Sigmoid colon (tissue), 7 donors: ENCODE measurements around the gene ADH7. TPM values are rescaled to one million over a fixed set of nuclear protein-coding genes. Genes with fewer than 3 reads are reported as not detected.

Experiments used
- DNase-seq: peaks from one replicate; pipeline ENCODE4 v3.0.0-alpha.2; 2019
- H3K27ac ChIP-seq, 4 donors: fragments of 200-600 bp; sonication (generic); one replicate each; pipeline ENCODE4 v1.5.1; 2016 to 2019; ENCODE audit warnings: mild to moderate bottlenecking in 1 of 4
- H3K27me3 ChIP-seq, 3 donors: fragments of 200-600 bp; sonication (generic); one replicate each; pipeline ENCODE4 v1.5.1; 2019; ENCODE audit warnings: mild to moderate bottlenecking in 1 of 3
- H3K36me3 ChIP-seq, 4 donors: fragments of 200-600 bp; sonication (generic); one replicate each; pipeline ENCODE4 v1.5.1; 2016 to 2019
- H3K4me1 ChIP-seq, 4 donors: fragments of 200-600 bp; sonication (generic); one replicate each; pipeline ENCODE4 v1.5.1; 2017 to 2019
- H3K4me3 ChIP-seq, 4 donors: fragments of 200-600 bp; sonication (generic); one replicate each; pipeline ENCODE4 v1.5.1; 2017 to 2019; ENCODE audit warnings: mild to moderate bottlenecking in 2 of 4, moderate library complexity in 1 of 4
- H3K9me3 ChIP-seq, 4 donors: fragments of 200-600 bp in 3 of 4; sonication (generic) in 3 of 4; one replicate each; pipeline versions ENCODE4 v1.5.1 to v1.6.1; 2013 to 2019
- EP300 ChIP-seq, 4 donors: sonication (generic); formaldehyde crosslinking; IDR thresholded peaks; one replicate each; pipeline ENCODE4 v1.6.1; 2017; ENCODE audit warnings: antibody characterized with exemption in 4 of 4
- POLR2A ChIP-seq, 2 donors: fragments of 450-650 bp; IDR thresholded peaks; one replicate each; pipeline ENCODE4 v1.6.1; 2016; ENCODE audit warnings: antibody characterized with exemption in 2 of 2, mild to moderate bottlenecking in 2 of 2, moderate library complexity in 2 of 2
- POLR2AphosphoS5 ChIP-seq, 4 donors: sonication (generic); formaldehyde crosslinking; IDR thresholded peaks; one replicate each; pipeline ENCODE4 v1.6.1; 2017; ENCODE audit warnings: antibody characterized with exemption in 4 of 4
- WGBS, 2 donors: extraction: QIAGEN DNeasy Blood & Tissue Kit; methylation state at CpG; one replicate each; pipeline ENCODE4 v1.1.7; 2013; 5-methylcytosine and 5-hydroxymethylcytosine counted together
- intact Hi-C: fragments of 100-400 bp; cut with DNase I; formaldehyde crosslinking; loops from one replicate; pipeline ENCODE4 v1.15.1; 2023
- polyA plus RNA-seq, 3 donors: library from polyadenylated mRNA; stranded (reverse); fragments of 200-250 nt; gene quantifications; one replicate each; pipeline ENCODE4 v1.2.3, GENCODE V29; 2013
- total RNA-seq, 4 donors: library from RNA; depleted of rRNA; stranded (reverse); fragments of >200 nt; gene quantifications; one replicate each; pipeline ENCODE4 v1.1.0, GENCODE V29; 2016
- TF ChIP-seq, protein P1 (sequence below), 4 experiments: fragments of 450-650 bp in 3 of 4; fragments of 200-600 bp in 1 of 4; IDR thresholded peaks; one replicate each; pipeline ENCODE4 v1.5.1; 2016 to 2019; ENCODE audit warnings: antibody characterized with exemption in 4 of 4, mild to moderate bottlenecking in 3 of 4, moderate library complexity in 2 of 4
- donor health status: healthy with polysubstance abuse.
- donor health status: Bipolar disorder and iron deficiency.
- donor health status: healthy.

Gene ADH7
- total and polyA plus RNA-seq, 7 donors, result 0.03 to 0.60 TPM; not detected in 5

DNA sequence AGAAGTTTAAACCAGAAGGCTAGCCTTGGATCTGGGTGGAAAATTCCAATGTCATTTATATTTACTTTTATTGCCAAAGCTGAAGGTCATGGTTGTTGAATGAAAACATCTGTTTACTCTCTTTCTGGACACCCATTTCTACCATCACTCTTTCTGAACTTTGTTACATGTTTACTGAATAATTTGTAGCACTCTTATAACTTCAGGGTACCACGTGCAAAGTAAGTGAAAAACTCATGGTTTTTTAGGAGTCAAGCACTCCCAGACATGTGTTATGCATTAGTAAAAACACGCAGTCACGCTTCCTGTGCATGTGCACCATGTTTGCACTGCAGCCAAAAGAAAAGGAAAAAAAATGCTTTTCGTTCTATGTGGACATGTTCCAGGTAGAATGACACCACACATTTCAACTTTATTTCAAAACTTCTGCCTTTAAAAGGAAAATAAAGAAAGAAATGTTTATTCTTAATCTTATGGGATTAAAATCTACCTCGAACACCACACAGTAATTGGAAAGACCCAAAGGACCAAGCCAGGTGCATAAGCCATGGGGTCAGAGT lies 51.2 kb downstream of the ADH7 start:
- TF ChIP-seq POLR2A (IDR thresholded peaks at IDR 0.05) (no peak), POLR2AphosphoS5 (IDR thresholded peaks at IDR 0.05) (peak in 3 of 4 donors; percentile 73 to 84 (median 78)), EP300 (IDR thresholded peaks at IDR 0.05) (peak; percentile 18 to 59 (median 38))
- TF ChIP-seq, protein P1, sequence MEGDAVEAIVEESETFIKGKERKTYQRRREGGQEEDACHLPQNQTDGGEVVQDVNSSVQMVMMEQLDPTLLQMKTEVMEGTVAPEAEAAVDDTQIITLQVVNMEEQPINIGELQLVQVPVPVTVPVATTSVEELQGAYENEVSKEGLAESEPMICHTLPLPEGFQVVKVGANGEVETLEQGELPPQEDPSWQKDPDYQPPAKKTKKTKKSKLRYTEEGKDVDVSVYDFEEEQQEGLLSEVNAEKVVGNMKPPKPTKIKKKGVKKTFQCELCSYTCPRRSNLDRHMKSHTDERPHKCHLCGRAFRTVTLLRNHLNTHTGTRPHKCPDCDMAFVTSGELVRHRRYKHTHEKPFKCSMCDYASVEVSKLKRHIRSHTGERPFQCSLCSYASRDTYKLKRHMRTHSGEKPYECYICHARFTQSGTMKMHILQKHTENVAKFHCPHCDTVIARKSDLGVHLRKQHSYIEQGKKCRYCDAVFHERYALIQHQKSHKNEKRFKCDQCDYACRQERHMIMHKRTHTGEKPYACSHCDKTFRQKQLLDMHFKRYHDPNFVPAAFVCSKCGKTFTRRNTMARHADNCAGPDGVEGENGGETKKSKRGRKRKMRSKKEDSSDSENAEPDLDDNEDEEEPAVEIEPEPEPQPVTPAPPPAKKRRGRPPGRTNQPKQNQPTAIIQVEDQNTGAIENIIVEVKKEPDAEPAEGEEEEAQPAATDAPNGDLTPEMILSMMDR (IDR thresholded peaks at IDR 0.05), result no peak
- H3K36me3 ChIP-seq, result no peaks in the 10 kb centered on the region
- peak; percentile 84 for DNase-seq
- H3K27ac ChIP-seq, result peak overlapping the region; percentile 71 to 81 (median 75)
- intact Hi-C loops, result loop anchor here (5.0 kb wide), 1 partner anchor 57 kb away; no protein-coding TSS in a partner anchor
- H3K4me3 ChIP-seq, result no peak overlapping the region
- H3K27me3 ChIP-seq, result no peaks in the 10 kb centered on the region
- H3K4me1 ChIP-seq, result peaks cover 0 to 39% (median 27%) of the 10 kb centered on the region in 4 donors
- no peaks in the 10 kb centered on the region for H3K9me3 ChIP-seq
- 45 to 78% methylated on average over 5 of the region's 5 CpGs for WGBS, 2 donors

DNA sequence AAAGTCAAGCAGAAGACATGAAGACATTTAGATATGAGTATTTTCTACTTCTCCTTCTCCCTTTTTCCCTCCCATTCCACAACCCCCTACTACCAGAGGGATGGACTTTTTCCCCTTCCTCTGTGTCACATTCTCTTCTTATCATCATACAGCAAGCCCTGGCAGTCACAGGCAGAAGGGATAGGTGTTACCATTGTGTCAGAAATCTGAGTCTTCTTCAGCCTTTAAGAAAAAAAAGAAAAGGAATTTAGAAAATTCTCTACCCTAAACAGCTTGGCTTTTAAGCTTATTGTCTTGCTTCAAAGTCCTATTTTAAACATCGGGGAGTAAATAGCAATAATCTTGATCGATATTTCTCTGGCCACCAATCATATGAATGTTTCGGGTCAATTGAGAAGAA lies 51.7 kb downstream of the ADH7 start:
- H3K4me3 ChIP-seq, result no peak overlapping the region
- H3K27me3 ChIP-seq, result no peaks in the 10 kb centered on the region
- no peaks in the 10 kb centered on the region for H3K36me3 ChIP-seq
- peak overlapping the region; percentile 71 to 81 (median 75) for H3K27ac ChIP-seq
- no peak for DNase-seq
- peaks cover 0 to 39% (median 27%) of the 10 kb centered on the region in 4 donors for H3K4me1 ChIP-seq
- intact Hi-C loops, result loop anchor here (5.0 kb wide), 1 partner anchor 56 kb away; no protein-coding TSS in a partner anchor
- no peaks in the 10 kb centered on the region for H3K9me3 ChIP-seq
- TF ChIP-seq EP300 (IDR thresholded peaks at IDR 0.05) (no peak), POLR2A (IDR thresholded peaks at IDR 0.05) (no peak), POLR2AphosphoS5 (IDR thresholded peaks at IDR 0.05) (no peak)
- TF ChIP-seq, protein P1 (IDR thresholded peaks at IDR 0.05), result no peak
- 73 to 87% methylated on average over 3 of the region's 3 CpGs for WGBS, 2 donors

DNA sequence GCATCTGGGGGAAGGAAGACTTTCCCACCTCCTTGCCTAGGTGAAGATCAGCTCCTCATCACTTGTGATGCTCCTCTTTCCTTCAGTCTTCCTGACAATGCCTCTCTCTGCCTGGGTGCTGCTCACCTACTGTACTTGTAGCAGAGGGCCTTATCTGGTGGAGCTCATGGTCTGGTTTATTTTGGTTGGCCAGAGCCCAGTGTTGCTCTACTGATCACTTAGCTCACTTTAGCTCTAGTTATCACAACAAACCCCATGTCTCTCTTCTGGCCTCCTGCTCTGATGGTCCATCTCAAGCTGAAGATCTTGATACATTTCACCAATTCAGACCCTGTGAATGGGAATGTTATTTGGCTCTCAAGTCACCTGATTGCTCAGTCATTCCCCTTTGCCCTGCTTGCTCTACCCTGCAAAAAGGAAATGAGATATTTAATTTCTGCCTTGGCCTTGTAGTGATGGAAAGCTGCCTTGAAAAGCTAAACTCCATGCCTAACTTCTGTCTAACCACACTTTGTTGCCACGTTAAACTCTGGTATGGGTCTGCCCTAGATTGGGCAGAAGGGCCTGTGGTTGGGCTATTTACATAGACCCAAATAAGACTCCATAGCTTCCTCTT lies 52.3 kb downstream of the ADH7 start:
- intact Hi-C loops, result loop anchor here (5.0 kb wide), 1 partner anchor 56 kb away; no protein-coding TSS in a partner anchor
- 57 to 67% methylated on average over 1 of the region's 1 CpG for WGBS, 2 donors
- TF ChIP-seq POLR2A (IDR thresholded peaks at IDR 0.05), result no peak
- TF ChIP-seq, protein P1 (IDR thresholded peaks at IDR 0.05), result no peak
- no peak for TF ChIP-seq EP300 (IDR thresholded peaks at IDR 0.05)
- TF ChIP-seq POLR2AphosphoS5 (IDR thresholded peaks at IDR 0.05), result no peak
- DNase-seq, result no peak
- Histone ChIP-seq H3K9me3 (no peaks in the 10 kb centered on the region), H3K4me1 (peaks cover 0 to 39% (median 27%) of the 10 kb centered on the region in 4 donors), H3K27ac (peak overlapping the region; percentile 71 to 81 (median 75)), H3K36me3 (no peaks in the 10 kb centered on the region), H3K27me3 (no peaks in the 10 kb centered on the region), H3K4me3 (no peak overlapping the region)

DNA sequence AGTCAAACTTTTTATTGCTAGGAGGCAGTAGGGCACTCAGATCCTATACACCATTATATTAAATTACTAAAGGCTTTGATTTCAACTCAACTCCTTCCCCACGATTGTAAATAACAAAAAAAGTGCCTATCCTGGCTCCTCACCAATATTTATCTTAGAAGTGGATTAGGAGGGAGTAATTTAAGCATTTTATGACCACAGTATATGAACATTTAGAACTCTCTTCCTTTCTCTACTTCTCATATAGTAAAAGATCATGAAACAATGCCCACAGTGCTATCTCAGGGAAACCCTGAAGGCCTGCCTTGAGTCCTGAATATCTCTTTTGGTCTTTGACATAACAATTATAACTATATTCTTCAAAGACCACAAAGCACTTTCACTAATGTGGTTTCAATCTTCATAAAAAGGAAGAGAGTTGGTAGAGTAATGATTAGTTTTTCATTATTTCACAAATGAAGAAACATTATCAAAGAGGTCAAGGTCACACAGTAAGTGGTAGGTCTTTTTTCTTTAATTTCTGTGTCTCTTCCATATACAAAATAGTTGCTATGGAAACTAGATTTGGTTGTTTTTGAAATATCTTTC lies 53.5 kb downstream of the ADH7 start:
- Histone ChIP-seq H3K27ac (peak overlapping the region in 2 of 4 donors; percentile 41 to 74), H3K9me3 (no peaks in the 10 kb centered on the region)
- intact Hi-C loops, result loop anchor here (5.0 kb wide), 1 partner anchor 54 kb away; no protein-coding TSS in a partner anchor

More for the DNA sequence above, 53.5 kb downstream of the ADH7 start:
- no peaks in the 10 kb centered on the region for H3K36me3 ChIP-seq
- peaks cover 0 to 46% (median 27%) of the 10 kb centered on the region in 4 donors for H3K4me1 ChIP-seq
- 6 to 28% methylated on average over 1 of the region's 1 CpG for WGBS, 2 donors
- no peak overlapping the region for H3K4me3 ChIP-seq
- DNase-seq, result no peak
- H3K27me3 ChIP-seq, result no peaks in the 10 kb centered on the region
- TF ChIP-seq EP300 (IDR thresholded peaks at IDR 0.05) (no peak), POLR2AphosphoS5 (IDR thresholded peaks at IDR 0.05) (no peak), POLR2A (IDR thresholded peaks at IDR 0.05) (no peak)
- TF ChIP-seq, protein P1 (IDR thresholded peaks at IDR 0.05), result no peak
